HK-2 (cell line): ENCODE measurements around the gene RASSF10.

Experiments
- DNase-seq: peaks from one replicate; pipeline ENCODE4 v3.0.0-alpha.2; 2018; ENCODE audit not compliant: unreplicated experiment

RASSF10 gene

GRCh38 chr11:13008625-13009475, at the start of gene RASSF10:
TSS of gene RASSF10 (plus strand) at chr11:13009316. CDS start at chr11:13009577, 261 bp downstream.
- DNase-seq: peak; percentile 78

GRCh38 chr11:12961615-12962014, 47.5 kb upstream of the RASSF10 start:
- DNase-seq: no peak

GRCh38 chr11:12962306-12962705, 46.8 kb upstream of the RASSF10 start:
- DNase-seq: no peak

GRCh38 chr11:12963051-12963450, 46.1 kb upstream of the RASSF10 start:
- no peak for DNase-seq

GRCh38 chr11:12963792-12964536, 45.2 kb upstream of the RASSF10 start:
- peak; percentile 44 for DNase-seq

GRCh38 chr11:12964650-12965049, 44.5 kb upstream of the RASSF10 start:
- no peak for DNase-seq

GRCh38 chr11:12966002-12966401, 43.1 kb upstream of the RASSF10 start:
- no peak for DNase-seq

- no peak for DNase-seq
Observed at GRCh38 chr11:12968101-12968500, 41.0 kb upstream of the RASSF10 start.

GRCh38 chr11:12968826-12969225, 40.3 kb upstream of the RASSF10 start:
- no peak for DNase-seq

GRCh38 chr11:12971955-12972354, 37.2 kb upstream of the RASSF10 start:
- no peak for DNase-seq

- no peak for DNase-seq
Observed at GRCh38 chr11:12973528-12974181, 35.5 kb upstream of the RASSF10 start.

- DNase-seq: no peak
Observed at GRCh38 chr11:12975195-12975594, 33.9 kb upstream of the RASSF10 start.

GRCh38 chr11:12979928-12980689, 29.0 kb upstream of the RASSF10 start:
- no peak for DNase-seq

- no peak for DNase-seq
Observed at GRCh38 chr11:12981676-12982522, 27.2 kb upstream of the RASSF10 start.

- no peak for DNase-seq
Observed at GRCh38 chr11:12983336-12983735, 25.8 kb upstream of the RASSF10 start.

GRCh38 chr11:12986194-12986898, 22.8 kb upstream of the RASSF10 start:
- DNase-seq: no peak

- DNase-seq: peak; percentile 73
Observed at GRCh38 chr11:12989428-12990161, 19.5 kb upstream of the RASSF10 start.

GRCh38 chr11:12990162-12990480, 19.0 kb upstream of the RASSF10 start:
- no peak for DNase-seq

GRCh38 chr11:12991426-12991825, 17.7 kb upstream of the RASSF10 start:
- no peak for DNase-seq

- no peak for DNase-seq
Observed at GRCh38 chr11:12993626-12994025, 15.5 kb upstream of the RASSF10 start.
